HG02973 (cell line): Measurements from ENCODE around the gene MMP15.
"Not testable (repeated sequence)": the region's sequence is repeated elsewhere in the genome, so short reads cannot be mapped to it uniquely, and the experiment has no call there.

Experiments
- ATAC-seq: cut with Tn5 transposase; IDR thresholded peaks from one replicate; pipeline ENCODE4 v1.9.1; 2021; ENCODE audit warnings: moderate library complexity; ENCODE audit not compliant: unreplicated experiment

The MMP15 gene

GRCh38 chr16:58085584-58086251 is 60.2 kb downstream of the MMP15 start:
- no peak for ATAC-seq

GRCh38 chr16:58086381-58087208 is 61.0 kb downstream of the MMP15 start:
- ATAC-seq: no peak

- no peak for ATAC-seq
Measured at GRCh38 chr16:58087209-58087913, 61.8 kb downstream of the MMP15 start.

DNA sequence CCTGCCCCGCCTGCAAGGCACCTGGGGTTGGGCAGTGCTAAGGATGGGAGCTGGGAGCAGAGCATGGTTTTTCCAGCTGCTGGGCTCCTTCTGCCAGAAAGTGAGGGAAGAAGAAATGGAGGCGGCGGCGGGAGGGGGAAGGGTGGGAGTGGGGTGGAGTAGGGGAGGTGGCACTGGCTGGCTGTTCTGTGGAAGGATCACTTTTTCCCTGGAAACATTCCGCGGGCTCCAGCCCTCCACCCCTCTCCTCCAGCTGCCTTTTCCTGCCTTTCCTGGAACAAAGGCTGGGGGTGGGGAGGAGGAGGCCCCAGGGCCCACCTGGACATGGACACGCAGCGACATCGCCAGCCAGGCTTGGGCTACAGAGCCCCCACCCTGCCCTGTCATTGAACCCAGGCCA is 62.5 kb downstream of the MMP15 start:
- ATAC-seq: no peak

GRCh38 chr16:58090396-58090795 is 64.8 kb downstream of the MMP15 start:
- not testable (repeated sequence) for ATAC-seq

DNA sequence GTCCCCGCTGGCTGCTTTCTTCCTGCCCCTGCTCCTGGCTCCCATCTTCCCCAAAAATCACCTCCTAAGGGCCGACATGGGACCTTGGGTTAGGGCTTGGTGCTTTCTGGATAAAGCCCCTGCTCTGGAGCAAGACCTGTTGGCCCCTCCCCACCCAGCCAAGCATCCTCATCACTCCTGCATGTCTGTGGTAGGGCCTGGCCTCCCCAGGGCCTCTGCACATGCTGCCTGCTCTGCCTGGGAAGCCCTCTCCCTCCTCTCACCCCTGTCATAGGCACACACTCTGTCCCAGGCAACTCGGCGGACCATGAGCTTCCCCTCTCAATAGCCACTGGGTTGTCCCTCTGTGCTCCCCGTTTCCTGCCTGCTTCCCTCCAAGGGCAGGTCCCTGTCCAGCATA is 68.5 kb downstream of the MMP15 start:
- no peak for ATAC-seq

DNA sequence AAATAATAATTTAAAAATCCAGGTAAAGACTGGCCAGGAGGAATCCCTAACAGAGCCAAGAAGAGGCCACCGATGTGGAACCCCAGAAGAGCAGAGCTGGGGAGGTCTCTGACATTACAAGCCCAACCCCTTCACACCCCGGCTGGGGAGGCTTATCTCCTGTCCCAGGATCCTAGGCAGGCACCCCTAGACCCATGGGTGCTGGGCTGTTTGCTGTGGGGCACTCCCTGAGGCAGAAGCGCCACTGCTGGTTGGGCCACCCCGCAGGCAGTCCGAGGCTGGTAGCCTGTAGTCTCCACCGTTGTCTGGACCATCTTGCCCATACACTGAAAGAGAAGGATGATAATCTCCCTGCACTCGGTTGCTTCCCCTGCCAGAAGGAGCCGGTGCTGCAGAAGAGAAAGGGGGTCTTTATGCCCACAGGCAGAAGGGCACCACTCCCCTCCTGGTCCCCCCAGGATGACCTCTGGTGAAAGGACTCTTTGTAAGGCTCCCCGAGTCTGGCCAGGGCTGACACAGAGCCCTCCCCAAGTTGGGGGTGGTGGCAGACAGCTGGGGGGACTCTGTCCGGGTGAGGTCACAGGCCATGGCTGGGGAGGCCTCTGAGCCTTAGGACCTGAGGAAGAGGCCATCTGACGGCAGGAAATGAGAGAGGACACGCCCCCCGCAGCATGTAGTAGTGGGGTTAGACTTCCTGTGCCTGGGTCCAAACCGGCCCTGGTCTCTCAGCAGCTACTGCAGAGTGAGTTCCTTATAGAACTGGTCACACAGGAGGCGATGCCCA is 69.4 kb downstream of the MMP15 start:
- ATAC-seq: no peak

GRCh38 chr16:58095575-58095960 is 70.0 kb downstream of the MMP15 start:
- ATAC-seq: not testable (repeated sequence)

GRCh38 chr16:58096249-58096648 is 70.7 kb downstream of the MMP15 start:
- ATAC-seq: no peak
